ENCODE measurements around the gene UNC79. TPM values are rescaled to one million over a fixed set of nuclear protein-coding genes. Genes with fewer than 3 reads are reported as not detected.
"Not testable (repeated sequence)": the region's sequence is repeated elsewhere in the genome, so short reads cannot be mapped to it uniquely, and the experiment has no call there.

UNC79 gene
- total RNA-seq, 2 donors from 2014 or later, result 6.0 to 14.4 TPM

DNA sequence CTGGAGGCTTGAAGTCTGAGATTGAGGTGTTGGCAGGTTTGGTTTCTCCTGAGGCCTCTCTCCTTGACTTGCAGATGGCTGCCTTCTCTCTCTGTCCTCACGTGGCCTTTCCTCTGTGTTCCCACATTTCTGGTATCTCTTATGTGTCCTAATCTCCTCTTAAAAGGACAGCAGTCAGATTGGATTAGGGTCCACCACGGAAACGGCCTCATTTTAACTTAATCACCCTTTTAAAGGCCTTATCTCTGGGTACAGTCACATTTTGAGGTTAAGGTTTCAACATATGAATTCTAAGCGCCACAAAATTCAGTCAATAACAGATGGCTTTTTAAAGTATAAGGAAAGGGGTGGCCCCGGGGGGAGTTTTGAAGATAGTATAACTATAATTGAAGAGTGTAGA is 33.5 kb downstream of the UNC79 start:
- H3K27ac Mint-ChIP-seq, result no peak overlapping the region
- no peaks in the 10 kb centered on the region for H3K9me3 Mint-ChIP-seq
- no peak for DNase-seq
- no peak overlapping the region for H3K4me3 Mint-ChIP-seq
- Histone ChIP-seq H3K4me3 (ENCODE audit: low read length) (no peak overlapping the region), H3K27ac (ENCODE audit: low read depth, low read length) (no peak overlapping the region), H3K9ac (ENCODE audit: extremely low read depth, low read length, poor library complexity, severe bottlenecking) (no peak overlapping the region), H3K9me3 (ENCODE audit: control insufficient read depth, low read length) (no peaks in the 10 kb centered on the region), H3K27me3 (ENCODE audit: control insufficient read depth, insufficient read depth, low read length, poor library complexity, severe bottlenecking) (no peaks in the 10 kb centered on the region), H3K36me3 (ENCODE audit: control insufficient read depth, insufficient read depth, low read length) (no peaks in the 10 kb centered on the region), H3K4me1 (ENCODE audit: control insufficient read depth, insufficient read depth, low read length) (no peaks in the 10 kb centered on the region)
- 67 to 81% methylated on average over 2 to 5 of the region's 5 CpGs for WGBS, 2 experiments (ENCODE audit: insufficient coverage in 1 of 2, insufficient read length in 1 of 2)
- TF ChIP-seq, protein P1, sequence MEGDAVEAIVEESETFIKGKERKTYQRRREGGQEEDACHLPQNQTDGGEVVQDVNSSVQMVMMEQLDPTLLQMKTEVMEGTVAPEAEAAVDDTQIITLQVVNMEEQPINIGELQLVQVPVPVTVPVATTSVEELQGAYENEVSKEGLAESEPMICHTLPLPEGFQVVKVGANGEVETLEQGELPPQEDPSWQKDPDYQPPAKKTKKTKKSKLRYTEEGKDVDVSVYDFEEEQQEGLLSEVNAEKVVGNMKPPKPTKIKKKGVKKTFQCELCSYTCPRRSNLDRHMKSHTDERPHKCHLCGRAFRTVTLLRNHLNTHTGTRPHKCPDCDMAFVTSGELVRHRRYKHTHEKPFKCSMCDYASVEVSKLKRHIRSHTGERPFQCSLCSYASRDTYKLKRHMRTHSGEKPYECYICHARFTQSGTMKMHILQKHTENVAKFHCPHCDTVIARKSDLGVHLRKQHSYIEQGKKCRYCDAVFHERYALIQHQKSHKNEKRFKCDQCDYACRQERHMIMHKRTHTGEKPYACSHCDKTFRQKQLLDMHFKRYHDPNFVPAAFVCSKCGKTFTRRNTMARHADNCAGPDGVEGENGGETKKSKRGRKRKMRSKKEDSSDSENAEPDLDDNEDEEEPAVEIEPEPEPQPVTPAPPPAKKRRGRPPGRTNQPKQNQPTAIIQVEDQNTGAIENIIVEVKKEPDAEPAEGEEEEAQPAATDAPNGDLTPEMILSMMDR (conservative IDR thresholded peaks at IDR 0.05), result no peak
- no peaks in the 10 kb centered on the region for H3K36me3 Mint-ChIP-seq (ENCODE audit: low read depth)
- peaks cover 8% of the 10 kb centered on the region for H3K4me1 Mint-ChIP-seq
- H3K27me3 Mint-ChIP-seq (ENCODE audit: insufficient read depth), result peaks cover 5% of the 10 kb centered on the region

DNA sequence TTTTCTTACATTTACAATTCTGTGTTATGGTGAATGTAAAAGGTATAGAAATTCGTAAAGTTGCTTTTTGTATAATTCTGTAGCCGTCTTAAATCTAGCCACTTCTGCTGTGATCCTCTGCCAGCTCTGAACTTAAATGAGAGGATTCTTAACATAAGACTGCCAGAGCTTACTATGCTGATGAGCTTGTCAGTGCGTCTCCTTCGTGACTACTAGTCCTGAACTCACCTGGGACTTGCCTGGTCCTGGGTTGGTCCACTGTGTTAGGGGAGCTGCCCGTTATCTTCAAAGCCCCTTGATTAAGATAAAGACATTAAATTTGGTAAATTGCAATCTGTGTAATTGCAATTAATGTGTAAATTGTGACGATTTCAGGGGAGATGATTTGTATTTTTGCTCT is 44.7 kb downstream of the UNC79 start:
- no peaks in the 10 kb centered on the region for H3K27me3 Mint-ChIP-seq (ENCODE audit: insufficient read depth)
- Histone ChIP-seq H3K4me3 (ENCODE audit: low read length) (no peak overlapping the region), H3K4me1 (ENCODE audit: control insufficient read depth, insufficient read depth, low read length) (no peaks in the 10 kb centered on the region), H3K36me3 (ENCODE audit: control insufficient read depth, insufficient read depth, low read length) (no peaks in the 10 kb centered on the region), H3K27me3 (ENCODE audit: control insufficient read depth, insufficient read depth, low read length, poor library complexity, severe bottlenecking) (no peaks in the 10 kb centered on the region), H3K9ac (ENCODE audit: extremely low read depth, low read length, poor library complexity, severe bottlenecking) (no peak overlapping the region), H3K27ac (ENCODE audit: low read depth, low read length) (no peak overlapping the region), H3K9me3 (ENCODE audit: control insufficient read depth, low read length) (no peaks in the 10 kb centered on the region)
- H3K4me1 Mint-ChIP-seq, result peaks cover 11% of the 10 kb centered on the region
- no peak for DNase-seq
- H3K9me3 Mint-ChIP-seq, result no peaks in the 10 kb centered on the region
- no peak overlapping the region for H3K4me3 Mint-ChIP-seq
- H3K27ac Mint-ChIP-seq, result no peak overlapping the region
- WGBS, 2 experiments (ENCODE audit: insufficient coverage in 1 of 2, insufficient read length in 1 of 2), result 80 to 88% methylated on average over 3 to 6 of the region's 6 CpGs
- H3K36me3 Mint-ChIP-seq (ENCODE audit: low read depth), result no peaks in the 10 kb centered on the region
- TF ChIP-seq, protein P1 (conservative IDR thresholded peaks at IDR 0.05), result no peak

DNA sequence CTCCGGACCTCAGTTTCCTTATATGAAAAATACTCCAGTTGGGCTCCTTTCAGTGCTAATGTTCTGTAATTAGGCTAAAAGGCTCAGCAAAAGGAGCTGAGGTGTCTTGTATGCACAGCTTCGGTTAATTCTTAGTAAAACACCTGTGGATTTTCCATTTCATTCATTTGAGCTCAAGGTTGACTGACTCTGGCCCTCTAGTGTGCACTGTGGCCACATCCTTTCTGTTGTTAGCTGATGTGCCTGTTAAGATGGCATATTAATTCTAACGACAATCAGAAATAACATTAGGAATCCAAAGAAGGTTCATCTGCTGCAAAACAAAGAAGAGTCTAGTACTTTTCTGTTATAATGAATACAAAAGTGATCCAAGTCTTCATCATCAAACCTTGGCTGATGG is 45.6 kb downstream of the UNC79 start:
- H3K27me3 ChIP-seq (ENCODE audit: control insufficient read depth, insufficient read depth, low read length, poor library complexity, severe bottlenecking), result no peaks in the 10 kb centered on the region
- Mint-ChIP-seq H3K4me1 (peaks cover 4% of the 10 kb centered on the region), H3K27me3 (ENCODE audit: insufficient read depth) (no peaks in the 10 kb centered on the region), H3K9me3 (no peaks in the 10 kb centered on the region), H3K36me3 (ENCODE audit: low read depth) (no peaks in the 10 kb centered on the region), H3K4me3 (no peak overlapping the region), H3K27ac (no peak overlapping the region)
- no peaks in the 10 kb centered on the region for H3K4me1 ChIP-seq (ENCODE audit: control insufficient read depth, insufficient read depth, low read length)
- no peak overlapping the region for H3K4me3 ChIP-seq (ENCODE audit: low read length)
- TF ChIP-seq, protein P1 (conservative IDR thresholded peaks at IDR 0.05), result no peak
- no peak for DNase-seq
- H3K9me3 ChIP-seq (ENCODE audit: control insufficient read depth, low read length), result no peaks in the 10 kb centered on the region
- no peak overlapping the region for H3K27ac ChIP-seq (ENCODE audit: low read depth, low read length)
- no peaks in the 10 kb centered on the region for H3K36me3 ChIP-seq (ENCODE audit: control insufficient read depth, insufficient read depth, low read length)
- no peak overlapping the region for H3K9ac ChIP-seq (ENCODE audit: extremely low read depth, low read length, poor library complexity, severe bottlenecking)
- 86 to 96% methylated on average over 2 to 3 of the region's 3 CpGs for WGBS, 2 experiments (ENCODE audit: insufficient coverage in 1 of 2, insufficient read length in 1 of 2)

DNA sequence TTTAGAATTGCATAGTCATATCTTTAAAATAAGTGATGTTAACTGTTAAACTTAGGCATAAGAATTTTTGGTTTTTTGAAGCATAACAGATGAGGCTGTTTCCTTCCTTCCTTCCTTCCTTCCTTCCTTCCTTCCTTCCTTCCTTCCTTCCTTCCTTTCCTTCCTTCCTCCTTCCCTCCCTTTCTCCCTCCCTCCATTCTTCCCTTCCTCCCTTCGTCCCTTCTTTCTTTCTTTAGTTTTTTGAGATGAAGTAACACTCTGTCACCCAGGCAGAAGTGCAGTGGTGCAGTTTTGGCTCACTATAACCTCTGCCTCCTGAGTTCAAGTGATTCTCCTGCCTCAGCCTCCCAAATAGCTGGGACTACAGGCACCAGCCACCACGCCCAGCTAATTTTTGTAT is 48.3 kb downstream of the UNC79 start:
- not testable (repeated sequence) for DNase-seq; H3K27ac ChIP-seq (ENCODE audit: low read depth, low read length); H3K9me3 Mint-ChIP-seq; H3K27ac Mint-ChIP-seq; H3K36me3 ChIP-seq (ENCODE audit: control insufficient read depth, insufficient read depth, low read length); H3K4me3 ChIP-seq (ENCODE audit: low read length); H3K9me3 ChIP-seq (ENCODE audit: control insufficient read depth, low read length); H3K4me1 Mint-ChIP-seq; H3K9ac ChIP-seq (ENCODE audit: extremely low read depth, low read length, poor library complexity, severe bottlenecking); H3K27me3 ChIP-seq (ENCODE audit: control insufficient read depth, insufficient read depth, low read length, poor library complexity, severe bottlenecking); H3K4me3 Mint-ChIP-seq; H3K27me3 Mint-ChIP-seq (ENCODE audit: insufficient read depth); H3K36me3 Mint-ChIP-seq (ENCODE audit: low read depth); H3K4me1 ChIP-seq (ENCODE audit: control insufficient read depth, insufficient read depth, low read length)
- WGBS, 2 experiments (ENCODE audit: insufficient coverage in 1 of 2, insufficient read length in 1 of 2), result 97% methylated on average over 2 of the region's 2 CpGs; no CpG with 5 or more reads in 1 of the 2 experiments
